Activated CD4-positive, CD25-positive, alpha-beta regulatory T cell (primary cell): ENCODE data around the gene SPG21.

ENCODE experiments used
- DNase-seq, 4 experiments: peaks; one replicate each; lab custom pipeline; 2025; lab: John Stamatoyannopoulos, UW

The SPG21 gene

DNA sequence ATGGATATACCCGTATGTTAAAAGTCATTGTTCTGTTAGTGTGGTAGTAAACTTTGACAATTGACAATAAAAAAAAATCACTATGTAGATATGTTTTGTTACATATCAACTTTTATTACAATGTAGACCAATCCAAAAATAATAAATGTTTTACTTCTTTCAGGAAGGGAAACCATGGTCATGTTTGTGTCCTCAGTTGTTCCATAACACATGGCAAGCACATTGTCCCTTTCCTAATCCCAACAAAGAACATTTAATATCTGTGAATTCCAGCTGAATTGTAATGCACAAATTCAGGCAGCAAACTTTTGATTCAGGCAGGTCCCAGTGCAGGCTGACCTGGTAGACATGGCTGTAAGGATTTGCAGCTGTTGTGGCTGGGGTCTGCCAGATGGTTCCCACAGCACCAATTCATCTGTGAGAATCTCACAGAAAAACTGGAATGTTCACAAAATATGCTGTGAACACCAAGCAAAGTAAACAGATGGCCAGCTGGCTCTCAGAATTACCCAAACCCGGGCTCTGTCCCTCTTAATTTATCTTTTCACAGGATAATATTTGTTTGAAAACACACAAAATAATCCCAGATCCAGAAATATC is 1.9 kb upstream of the SPG21 start:
- no peak for DNase-seq

DNA sequence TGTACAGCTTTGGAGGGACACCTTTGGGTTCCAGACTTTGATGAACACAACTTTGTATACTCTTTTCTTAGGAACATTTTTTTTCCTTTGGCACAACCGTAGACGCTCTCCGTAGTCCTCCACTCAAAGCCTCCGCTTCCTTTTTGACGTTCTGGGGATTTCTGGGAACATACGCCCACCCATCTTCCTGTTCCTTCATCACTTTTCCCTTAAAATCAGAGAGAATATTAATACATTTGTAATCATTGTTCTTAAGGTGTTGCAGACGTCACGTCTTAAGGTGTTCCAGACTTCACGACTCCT is 405 bp upstream of the SPG21 start:
- no peak for DNase-seq

DNA sequence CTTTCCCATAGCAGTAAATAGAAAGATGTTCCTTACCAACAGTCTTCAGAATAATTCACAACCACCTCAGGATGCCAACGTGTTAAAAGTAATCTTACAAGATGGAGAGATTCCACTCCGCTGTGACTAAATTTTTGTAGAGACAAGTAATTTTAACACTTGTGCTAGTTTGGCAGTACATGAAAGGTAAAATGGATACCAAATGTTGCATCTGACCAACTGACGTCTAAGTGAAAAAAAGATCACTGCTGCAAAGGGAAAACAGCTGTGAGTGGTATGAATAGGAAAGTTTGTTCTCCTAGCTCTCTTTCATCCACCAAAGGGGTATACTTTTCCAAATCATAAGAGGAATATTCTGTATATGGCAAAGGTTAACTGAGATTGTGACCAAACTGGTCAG is 2.6 kb downstream of the SPG21 start:
- DNase-seq: no peak

DNA sequence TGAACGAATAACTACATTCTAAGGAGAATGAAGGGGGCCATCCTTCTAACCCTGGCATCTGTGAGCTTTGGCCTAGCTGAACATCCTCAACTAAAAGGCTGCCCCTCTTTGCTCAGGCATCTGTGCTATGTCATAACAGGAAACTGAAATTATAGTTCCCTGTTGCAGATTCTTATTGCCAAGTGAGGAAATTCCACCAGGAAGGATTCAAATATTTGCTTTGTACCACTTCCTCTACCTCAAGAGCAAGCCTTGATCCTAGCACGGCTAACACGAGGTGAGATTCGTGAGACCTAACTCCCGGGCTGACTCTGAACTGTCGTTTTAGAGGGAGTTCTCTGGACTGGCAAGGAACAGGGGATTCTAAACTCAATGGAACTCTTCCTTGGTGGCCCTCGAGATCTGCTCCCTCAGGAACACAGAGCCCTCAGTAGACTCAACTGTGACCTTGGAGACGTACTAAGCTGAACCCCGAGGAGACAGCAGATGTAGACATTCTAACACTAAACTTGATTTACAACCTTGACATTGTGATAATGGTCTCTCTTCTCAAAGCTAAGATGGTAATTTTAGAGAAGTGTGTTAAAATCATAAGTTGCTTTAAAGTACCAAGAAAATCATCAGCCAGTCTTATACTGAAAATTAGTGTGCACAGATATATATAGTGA is 4.2 kb downstream of the SPG21 start:
- DNase-seq: no peak

DNA sequence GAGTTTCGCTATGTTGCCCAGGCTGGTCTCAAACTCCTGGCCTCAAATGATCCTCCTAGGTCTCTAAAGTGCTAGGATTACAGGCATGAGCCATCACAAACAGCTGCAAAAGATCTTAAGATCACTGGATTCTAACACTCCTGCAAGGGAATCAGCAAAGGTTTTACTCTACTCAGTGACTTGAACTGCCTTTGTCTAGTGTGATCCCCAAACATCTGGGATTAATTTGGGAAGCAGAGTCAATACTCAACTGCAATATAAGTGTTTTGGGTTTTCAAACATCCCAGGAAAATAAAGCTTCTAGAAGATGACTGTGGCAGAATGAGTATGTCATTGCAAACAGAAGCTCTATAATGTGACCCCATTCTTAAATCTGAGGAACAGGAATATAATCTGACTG is 7.2 kb downstream of the SPG21 start:
- no peak for DNase-seq

DNA sequence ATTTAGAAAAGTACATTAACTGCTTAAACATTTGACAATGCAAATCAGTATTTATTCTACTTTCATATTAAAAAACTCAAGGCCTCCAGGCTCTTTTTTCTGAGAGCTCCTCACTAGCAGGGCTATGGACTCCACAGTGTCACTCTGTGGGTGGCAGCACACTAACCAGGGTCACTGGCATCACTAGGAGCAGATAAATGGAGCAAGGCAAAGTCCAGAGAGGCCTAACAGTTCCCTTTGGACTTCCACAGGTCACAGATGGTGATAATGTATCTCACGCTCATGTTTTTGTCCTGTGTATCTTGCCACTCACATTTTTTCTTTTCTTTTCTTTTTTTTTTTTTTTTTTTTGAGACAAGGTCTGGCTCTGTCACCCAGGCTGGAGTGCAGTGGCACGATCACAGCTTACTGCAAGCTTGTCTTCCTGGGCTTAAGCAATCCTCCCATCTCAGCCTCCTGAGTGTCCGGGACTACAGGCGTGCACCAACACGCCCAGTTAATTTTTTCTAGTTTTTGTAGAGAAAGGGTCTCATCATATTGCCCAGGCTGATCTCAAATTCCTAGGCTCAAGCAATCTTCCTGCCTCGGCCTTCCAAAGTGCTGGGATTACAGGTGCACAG is 7.8 kb downstream of the SPG21 start:
- no peak for DNase-seq

DNA sequence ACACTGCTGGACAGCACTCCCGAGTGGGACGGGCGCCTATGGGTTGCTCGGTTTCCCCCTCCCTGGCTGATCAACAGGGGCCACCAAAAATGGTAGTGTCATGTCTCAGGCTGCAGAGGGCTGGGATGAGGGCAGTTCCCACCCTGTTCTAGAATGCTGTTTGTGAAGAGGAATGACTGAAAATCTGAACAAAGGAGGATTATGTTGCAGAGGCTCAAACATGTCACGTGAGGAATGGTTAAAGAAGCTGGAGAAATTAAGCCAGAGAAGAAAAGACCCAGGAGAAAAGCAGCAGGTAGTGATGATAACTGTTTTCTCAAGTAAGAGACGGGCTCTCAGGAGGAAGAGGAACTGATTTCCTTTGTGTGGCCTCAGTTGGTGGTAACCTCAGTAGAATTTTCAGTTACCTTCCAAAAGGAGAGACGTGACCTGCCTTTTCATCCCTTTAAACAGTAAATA is 10.4 kb downstream of the SPG21 start:
- DNase-seq: no peak

DNA sequence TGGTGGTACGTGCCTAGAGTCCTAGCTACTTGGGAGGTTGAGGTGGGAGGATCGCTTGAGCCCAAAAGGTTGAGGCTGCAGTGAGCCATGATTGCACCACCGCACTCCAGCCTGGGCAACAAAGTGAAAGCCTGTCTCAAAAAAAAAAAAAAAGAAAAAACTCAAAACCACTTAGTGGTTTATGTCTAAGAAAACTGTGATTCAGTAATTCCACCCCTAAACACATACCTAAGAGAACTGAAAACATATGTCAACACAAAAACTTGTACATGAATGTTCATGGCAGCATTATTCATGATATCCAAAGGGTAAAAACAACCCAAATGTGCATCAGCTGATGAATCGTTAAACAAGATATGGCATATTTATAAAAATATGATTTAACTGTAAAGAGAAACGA is 14.3 kb downstream of the SPG21 start:
- no peak for DNase-seq

DNA sequence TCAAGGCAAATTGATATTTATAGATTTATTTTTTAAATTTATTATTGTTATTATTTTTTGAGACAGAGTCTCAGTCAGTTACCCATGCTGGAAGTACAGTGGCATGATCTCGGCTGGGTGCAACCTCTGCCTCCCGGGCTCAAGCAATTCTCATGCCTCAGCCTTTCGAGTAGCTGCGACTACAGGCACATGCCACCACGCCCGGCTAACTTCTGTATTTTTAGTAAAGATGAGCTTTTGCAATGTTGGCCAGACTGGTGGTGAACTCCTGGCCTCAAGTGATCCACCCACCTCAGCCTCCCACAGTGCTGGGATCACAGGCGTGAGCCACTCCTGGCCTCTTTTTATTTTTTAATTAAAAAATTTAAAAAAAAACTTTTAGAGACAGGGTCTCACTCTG is 19.0 kb downstream of the SPG21 start:
- no peak for DNase-seq

DNA sequence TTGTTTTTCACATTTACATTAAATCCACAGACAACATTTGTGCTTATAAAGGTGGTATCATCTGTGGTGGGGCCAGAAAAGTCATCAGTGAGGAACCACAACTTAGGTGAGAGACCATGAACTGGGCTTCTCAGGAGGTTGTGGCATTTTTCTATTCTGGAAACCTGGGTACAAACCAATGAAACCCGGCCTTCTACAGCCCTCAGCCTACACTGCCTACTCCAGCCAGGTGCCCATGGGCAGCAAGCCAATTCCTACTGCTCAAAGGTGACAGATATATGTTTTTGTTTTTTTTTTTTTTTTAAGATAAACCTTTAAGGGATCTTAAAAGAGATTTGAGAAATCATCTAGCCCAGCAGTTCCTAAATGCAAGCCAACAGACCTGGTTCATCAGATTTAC is 20.3 kb downstream of the SPG21 start:
- DNase-seq: no peak

DNA sequence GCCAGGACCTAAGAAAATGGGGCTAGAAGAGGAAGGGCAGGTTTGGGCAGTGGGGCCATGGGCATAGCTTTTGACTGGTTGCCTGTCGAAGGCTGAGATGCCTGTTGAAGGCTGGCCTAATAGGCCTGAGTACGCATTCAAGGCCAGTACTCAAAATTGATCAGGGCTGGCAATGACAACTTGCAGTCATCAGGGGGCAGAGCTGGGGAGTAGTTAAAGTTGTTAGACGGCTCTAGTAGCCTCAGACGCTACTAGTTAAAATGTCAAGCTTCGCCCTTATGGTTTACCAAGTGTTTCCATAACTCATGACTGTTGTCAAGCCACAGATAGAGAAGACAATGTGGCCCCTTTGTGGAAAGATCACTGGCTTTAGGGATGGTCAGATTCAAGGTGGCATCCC is 28.7 kb downstream of the SPG21 start:
- no peak for DNase-seq

DNA sequence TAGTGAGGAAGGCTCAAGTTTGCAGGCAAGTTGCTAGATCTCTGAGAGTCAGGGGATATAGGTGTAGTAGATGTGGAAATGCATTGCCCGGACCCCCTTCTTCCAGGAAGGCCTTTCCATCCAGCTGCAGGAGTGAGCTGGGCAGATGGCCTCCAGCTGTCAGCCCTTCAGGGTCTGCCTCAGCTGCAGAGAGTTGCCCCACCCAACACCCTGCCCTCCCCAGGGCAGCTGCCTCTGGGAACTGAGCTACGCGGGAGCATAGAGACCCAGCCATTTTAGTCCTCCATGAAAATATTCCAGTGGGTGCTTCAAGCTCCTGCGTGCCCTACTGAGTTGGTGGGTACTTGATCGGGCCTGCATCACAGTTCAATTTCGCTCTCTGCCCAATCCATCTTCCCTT is 29.6 kb downstream of the SPG21 start:
- no peak for DNase-seq

DNA sequence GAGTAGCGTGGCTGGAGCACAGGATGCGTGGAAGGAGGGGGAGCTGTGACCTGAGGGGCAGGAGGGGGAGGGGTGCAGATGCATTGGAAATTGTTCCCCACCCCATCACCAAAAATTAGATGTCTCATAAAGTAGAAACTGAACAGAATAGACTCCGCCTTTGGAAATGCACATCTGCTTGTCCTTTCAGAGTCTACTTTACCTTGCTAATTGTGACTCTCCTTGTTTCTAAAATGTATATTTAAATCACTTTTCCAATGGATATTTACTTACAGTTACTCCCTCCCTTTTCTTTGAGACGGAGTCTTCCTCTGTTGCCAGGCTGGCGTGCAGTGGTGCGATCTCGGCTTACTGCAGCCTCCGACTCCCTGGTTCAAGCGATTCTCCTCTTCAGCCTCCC is 30.6 kb downstream of the SPG21 start:
- no peak for DNase-seq

DNA sequence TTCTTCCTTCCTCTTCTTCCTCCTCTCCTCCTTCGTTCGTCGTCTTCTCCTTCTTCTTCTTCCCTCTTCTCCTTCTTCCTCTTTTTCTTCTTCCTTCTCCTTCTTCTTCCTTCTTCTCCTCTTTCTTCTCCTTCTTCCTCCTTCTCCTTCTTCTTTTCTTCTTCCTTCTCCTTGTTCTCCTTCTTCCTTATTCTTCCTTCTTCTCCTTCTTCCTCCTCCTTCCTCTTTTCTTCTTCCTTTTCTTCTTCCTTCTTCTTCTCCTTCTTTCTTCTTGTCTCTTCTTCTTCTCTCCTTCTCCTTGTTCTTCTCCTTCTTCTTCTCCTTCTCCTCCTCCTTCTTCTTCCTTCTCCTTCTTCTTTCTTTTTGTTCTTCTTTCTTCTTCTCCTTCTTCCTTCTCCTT is 35.3 kb downstream of the SPG21 start:
- no peak for DNase-seq

DNA sequence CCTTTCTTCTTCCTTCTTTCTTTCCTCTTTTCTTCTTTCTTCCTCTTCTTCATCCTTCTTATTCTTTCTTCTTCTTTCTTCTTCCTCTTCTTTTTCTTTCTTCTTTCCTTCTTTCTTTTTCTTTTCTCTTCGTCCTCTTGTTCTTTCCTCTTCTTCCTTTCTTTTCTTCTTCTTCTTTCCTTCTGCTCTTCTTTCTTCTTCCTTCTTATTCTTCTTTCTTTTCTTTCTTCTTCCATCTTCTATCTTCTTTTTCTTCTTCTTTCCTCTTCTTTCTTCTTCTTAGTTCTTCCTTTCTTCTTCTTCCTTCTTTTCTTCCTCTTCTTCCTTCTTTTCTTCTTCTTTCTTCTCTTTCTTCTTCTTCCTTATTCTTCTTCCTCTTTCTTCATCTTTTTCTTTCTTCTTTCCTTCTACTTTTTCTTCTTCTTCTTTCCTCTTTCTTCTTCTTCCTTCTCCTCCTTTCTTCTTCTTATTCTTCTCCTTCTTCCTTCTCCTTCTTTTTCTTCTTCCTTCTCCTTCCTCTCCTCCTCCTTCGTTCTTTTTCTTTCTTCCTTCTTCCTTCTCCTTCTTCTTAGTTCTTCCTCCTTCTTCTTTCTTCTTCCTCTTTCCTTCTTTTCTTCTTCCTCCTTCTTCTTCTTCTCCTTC is 37.8 kb downstream of the SPG21 start:
- no peak for DNase-seq

DNA sequence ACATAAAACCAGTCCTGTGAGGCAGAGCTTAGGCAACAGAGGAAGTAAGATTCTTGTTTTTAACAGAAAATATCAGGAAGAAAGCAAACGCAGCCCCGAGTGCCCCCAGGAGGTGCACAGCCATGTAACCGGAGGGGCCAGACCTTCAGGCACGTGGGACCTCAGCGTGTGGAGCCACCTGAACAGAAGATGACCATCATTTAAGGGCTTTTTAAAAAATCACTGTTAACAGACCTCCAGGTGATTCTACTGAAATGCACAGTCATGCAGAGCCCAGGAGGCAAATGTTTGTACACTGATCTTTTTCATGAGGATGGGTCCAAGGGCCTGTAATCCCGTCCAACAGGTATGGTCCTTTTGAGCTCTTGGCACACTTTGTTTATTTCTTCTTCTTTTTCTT is 38.8 kb downstream of the SPG21 start:
- DNase-seq: no peak

DNA sequence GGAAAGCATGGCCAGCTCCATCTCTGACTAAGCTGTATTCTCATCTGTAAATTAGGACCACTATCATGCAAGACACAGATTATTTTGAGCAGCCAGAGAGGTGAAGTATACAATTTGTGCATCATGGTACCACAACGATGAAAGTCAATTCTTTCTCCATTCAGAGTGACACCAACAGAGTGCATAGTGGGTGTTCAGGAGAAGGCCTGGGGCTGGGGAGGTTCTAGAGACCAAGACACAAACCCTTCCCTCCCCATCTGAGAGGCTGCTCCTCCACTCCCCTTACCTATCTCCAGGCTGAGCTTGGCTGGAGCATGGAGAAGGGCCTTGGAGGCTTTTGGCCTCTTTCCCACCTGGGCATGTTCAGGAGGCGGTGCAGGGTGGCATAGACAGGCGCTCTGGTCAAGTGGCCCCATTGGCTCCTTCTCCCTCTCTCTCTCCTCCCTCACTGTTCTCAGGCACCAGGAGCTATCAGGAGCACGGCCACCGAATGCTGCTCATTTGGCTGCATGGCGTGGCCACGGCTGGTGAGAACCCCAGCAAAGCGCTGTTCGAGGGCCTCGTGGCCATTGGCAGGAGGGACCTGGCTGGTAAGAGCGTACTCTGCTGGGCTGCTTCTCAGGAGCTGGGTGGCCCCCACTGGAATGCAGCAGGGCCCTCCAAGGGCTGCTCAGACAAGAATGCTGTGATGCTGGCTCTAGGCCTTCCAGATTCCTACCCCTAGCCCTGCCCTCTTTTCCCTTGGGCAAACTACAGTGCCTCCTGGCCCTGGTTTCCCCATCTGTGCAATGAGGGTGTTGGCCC is 40.1 kb downstream of the SPG21 start:
- DNase-seq: no peak

DNA sequence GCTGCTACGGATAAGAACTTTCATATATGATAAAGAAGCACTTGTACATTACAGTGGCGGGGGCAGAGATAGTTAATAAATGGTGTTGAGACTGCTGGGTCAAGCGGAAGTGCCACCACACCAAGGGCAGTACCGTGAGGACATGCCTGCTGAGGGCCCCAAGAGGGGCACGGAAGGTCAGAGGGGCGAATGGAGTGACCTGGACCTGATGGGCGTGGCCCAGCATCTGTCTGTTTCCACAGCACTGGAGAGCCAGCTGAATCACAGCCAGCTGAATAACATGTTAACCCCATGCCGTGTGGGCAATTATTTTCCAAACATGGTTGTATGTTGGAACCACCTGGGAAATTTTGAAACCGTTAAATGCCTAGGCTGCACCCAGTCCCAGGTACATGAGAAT is 40.8 kb downstream of the SPG21 start:
- DNase-seq: no peak

DNA sequence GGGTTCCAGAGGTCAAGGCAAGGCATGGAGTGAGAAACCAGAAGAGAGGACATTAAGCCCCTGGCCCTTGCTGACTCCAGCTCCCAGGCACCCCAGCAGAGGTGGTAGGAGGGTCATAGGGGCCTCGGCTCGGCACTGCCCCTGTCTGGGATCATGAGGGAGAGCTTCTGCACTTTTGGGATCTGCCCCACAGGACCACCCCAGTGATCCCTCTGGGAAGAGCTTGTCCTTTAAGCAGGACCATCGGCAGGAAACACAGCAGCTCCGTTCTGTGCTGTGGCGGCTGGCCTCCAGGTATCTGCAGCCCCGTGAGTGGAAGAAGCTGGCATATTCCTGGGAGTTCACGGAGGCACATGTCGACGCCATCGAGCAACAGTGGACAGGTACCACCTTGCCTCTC is 42.5 kb downstream of the SPG21 start:
- no peak for DNase-seq

DNA sequence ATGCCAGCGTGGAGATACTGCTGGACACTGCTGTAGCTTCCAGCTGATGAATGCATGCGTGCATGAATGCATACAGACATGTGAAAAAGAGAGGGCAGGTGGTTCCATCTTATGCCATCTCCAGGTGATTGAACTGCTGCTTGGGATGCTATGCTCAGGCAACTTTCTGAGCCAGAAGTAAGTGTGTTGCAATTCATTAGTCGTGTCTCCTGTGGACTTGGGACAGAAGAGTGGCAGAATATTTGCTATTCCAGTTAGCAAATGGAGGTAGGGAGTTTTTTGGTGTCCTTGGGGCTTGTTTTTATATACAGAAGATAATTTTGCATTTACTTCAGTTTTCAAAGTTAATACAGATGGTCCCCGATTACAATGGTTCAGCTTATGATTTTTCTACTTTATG is 44.8 kb downstream of the SPG21 start:
- no peak for DNase-seq

DNA sequence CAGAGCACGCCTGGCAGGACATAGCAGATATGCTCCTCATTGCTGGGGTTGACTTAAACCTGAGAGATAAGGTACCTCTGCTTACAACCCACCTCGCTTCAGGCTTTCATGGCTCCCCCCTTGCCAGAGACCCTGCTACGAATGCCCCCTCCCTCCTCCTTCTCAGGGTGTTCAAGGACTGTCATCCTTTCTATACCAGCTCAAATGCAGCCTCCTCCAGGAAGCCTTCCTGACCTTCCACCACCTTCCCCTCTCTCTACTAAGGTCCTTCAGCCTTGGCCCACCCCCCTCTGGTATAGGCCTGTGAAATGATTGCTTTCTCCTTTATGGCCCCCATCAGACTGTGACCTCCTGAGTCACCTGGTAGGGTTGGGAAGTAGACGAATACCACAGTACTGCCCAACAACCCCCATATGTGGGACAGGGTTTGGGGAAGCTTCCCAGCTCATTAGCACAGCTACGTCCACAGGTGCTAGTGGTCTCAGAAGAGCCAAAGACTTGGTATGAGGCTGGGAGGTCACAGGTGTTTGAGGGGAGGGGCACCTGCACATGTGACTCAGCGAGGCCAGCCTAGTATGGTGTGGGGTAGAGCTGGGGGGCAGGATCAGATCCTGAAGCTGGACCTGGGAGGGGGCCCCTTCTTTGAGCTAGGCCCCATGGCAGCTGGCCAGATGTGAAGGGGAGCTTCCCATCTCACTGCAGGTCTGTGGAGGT is 46.0 kb downstream of the SPG21 start:
- DNase-seq: no peak

DNA sequence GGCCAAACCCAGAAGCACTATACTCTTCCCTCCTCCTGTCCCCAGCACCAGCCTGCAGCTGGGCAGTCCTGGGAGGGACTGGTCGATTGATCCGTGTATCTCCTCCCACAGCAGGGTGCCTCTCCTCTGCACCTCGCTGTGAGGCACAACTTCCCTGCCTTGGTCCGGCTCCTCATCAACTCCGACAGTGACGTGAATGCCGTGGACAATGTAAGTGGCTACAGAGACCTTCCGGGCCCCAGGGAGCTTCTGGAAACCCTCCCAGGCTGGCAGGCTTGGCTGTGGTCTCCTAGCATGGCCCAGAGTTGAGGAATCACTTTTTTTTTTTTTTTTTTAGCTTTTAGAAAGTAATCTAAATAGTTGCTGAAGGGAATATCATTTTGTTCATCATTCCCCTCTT is 47.4 kb downstream of the SPG21 start:
- DNase-seq: no peak
